ENCODE measurements around the gene PEMT.

GRCh38 chr17:17535957-17536356 lies 55.6 kb downstream of the PEMT start:
- TF ChIP-seq, protein P1, sequence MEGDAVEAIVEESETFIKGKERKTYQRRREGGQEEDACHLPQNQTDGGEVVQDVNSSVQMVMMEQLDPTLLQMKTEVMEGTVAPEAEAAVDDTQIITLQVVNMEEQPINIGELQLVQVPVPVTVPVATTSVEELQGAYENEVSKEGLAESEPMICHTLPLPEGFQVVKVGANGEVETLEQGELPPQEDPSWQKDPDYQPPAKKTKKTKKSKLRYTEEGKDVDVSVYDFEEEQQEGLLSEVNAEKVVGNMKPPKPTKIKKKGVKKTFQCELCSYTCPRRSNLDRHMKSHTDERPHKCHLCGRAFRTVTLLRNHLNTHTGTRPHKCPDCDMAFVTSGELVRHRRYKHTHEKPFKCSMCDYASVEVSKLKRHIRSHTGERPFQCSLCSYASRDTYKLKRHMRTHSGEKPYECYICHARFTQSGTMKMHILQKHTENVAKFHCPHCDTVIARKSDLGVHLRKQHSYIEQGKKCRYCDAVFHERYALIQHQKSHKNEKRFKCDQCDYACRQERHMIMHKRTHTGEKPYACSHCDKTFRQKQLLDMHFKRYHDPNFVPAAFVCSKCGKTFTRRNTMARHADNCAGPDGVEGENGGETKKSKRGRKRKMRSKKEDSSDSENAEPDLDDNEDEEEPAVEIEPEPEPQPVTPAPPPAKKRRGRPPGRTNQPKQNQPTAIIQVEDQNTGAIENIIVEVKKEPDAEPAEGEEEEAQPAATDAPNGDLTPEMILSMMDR (IDR thresholded peaks at IDR 0.05), result no peak
- TF ChIP-seq TCF7L2 (IDR thresholded peaks at IDR 0.05; ENCODE audit: low read depth, low read length) (no peak), SIN3A (IDR thresholded peaks at IDR 0.05; ENCODE audit: borderline replicate concordance, insufficient read depth, low read depth, low read length) (no peak)

Measured in Panc1 (cell line).